HG02571 (cell line): ENCODE data around the gene TAPBP.
"Not testable (repeated sequence)": the region's sequence is repeated elsewhere in the genome, so short reads cannot be mapped to it uniquely, and the experiment has no call there.

Experiments used
- ATAC-seq: cut with Tn5 transposase; IDR thresholded peaks from one replicate; pipeline ENCODE4 v1.9.1; 2021; ENCODE audit warnings: mild to moderate bottlenecking, moderate library complexity; ENCODE audit not compliant: unreplicated experiment

The TAPBP gene

DNA sequence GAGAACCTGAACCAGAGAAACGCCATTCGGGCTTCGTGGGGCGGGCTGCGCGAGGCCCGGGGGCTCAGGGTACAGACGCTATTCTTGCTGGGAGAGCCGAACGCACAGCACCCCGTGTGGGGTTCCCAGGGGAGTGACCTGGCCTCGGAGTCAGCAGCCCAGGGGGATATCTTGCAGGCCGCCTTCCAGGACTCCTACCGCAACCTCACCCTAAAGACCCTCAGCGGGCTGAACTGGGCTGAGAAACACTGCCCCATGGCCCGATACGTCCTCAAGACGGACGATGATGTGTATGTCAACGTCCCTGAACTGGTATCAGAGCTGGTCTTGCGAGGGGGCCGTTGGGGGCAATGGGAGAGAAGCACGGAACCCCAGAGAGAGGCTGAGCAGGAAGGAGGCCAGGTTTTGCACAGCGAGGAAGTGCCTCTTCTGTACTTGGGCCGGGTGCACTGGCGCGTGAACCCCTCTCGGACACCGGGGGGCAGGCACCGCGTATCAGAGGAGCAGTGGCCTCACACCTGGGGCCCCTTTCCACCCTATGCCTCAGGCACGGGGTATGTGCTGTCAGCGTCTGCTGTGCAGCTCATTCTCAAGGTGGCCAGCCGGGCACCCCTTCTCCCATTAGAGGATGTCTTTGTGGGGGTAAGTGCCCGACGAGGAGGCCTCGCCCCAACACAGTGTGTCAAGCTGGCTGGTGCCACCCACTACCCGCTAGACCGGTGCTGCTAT, 36.1 kb downstream of the TAPBP start:
- no peak for ATAC-seq

DNA sequence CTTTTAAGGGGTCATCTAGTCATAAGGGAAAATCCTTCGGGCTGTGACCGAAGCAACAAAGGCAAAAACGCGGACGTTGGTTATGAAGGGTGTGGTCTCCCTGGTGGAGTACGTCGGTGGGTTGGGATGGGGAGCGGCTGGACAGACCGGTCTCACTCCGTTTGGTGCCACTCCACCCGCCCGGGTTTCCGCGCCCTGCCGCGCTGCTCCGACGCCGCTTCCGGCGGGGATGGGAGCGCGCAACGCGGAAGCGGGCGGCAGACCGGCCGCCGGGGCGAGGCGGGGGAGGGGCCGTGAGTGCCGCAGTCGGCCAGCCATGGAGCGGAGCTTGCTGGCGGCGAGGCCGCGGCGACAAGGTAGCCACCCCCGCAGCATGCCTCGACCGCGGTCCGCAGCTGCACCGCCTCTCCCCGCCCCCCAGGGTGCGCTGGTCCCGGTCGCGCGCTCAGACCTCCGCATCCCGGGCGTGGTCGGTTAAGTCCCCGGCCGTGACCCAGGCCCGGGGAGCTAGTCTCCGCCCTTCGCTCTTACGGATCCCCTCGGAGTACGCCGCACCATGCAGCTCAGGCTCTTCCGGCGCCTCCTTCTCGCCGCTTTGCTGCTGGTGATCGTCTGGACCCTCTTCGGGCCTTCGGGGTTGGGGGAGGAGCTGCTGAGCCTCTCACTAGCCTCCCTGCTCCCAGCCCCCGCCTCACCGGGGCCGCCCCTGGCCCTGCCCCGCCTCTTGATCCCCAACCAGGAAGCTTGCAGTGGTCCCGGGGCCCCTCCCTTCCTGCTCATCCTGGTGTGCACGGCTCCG, 36.8 kb downstream of the TAPBP start, which contains the start of gene B3GALT4:
Gene B3GALT4 (plus strand): TSS at position 260 of the 799 bp plus-strand sequence. CDS start 297 bp downstream, at position 557.
- peak; percentile 43 for ATAC-seq

DNA sequence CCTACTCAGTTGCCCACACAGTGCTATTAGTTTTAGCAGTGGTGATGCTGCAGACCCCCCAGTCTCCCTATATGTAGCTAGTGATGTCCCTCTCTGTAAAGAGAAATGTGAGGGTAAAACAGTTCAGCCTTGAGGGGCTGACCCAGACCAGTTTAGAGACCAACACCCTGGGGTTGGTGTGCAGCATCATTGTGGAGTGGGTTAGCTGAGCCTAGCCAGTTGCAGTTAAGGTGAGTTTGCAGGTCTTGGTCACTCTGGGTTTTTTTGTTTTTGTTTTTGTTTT, 37.4 kb downstream of the TAPBP start:
- ATAC-seq: no peak

DNA sequence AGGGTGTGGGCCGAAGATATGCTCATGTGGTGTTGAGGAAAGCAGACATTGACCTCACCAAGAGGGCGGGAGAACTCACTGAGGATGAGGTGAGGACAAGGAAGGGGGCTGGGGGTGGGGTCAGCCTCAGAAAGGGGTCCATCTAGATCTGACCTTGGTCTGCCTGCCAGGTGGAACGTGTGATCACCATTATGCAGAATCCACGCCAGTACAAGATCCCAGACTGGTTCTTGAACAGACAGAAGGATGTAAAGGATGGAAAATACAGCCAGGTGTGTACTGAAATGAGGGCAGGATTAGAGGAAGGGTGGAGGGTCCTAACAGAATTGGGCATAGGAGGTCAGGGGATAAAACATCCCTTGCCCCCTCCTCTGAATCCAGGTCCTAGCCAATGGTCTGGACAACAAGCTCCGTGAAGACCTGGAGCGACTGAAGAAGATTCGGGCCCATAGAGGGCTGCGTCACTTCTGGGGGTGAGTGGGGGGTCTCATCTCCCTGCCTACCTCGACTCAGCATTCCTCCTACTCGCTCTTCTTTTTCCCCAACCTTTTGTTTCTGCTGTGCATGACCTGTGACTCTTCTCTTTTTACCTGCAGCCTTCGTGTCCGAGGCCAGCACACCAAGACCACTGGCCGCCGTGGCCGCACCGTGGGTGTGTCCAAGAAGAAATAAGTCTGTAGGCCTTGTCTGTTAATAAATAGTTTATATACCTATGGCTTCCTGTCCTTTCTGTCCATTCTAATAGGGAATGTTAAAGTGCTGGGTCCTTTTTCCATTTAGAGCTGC, 37.9 kb downstream of the TAPBP start:
- ATAC-seq: not testable (repeated sequence)

- ATAC-seq: no peak
These were observed 39.7 kb downstream of the TAPBP start for GRCh38 chr6:33273924-33274902.

DNA sequence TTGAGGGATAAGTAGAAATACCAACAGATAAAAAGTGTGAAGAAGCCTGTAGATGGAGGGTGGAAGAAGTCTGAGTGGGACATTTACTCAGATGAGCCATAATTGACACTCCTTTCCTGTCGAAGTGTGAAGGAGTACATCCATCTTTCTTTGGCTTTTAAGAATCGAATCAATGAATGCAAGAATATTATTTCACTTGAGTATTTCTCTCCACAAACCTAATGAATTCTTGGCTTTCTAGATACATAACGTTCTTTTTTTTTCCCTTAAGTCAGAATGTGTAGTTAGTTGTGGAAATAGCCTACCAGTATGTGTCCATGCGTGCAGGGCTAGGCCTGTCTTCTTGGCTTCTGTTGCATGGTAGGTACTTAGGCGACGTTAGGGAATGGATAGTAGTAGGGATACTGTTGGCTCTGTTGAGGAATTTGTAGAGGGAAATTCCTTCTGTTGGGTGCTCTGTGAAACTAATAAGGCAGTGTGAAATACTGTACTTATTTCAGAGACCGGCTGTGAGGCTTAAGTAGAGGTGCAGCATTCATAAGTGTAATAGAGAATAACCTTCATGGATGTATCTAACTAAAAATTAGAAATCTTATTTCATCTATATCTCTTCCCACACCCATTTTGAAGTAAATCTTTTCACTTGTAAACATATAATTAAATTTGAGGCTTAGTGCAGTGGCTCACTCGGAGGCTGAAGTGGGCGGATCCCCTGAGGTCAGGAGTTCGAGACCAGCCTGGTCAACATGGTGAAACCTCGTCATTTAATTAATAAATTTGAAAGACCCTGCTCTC, 40.6 kb downstream of the TAPBP start:
- no peak for ATAC-seq

GRCh38 chr6:33272275-33273128, 41.4 kb downstream of the TAPBP start:
- ATAC-seq: peak; percentile 7

DNA sequence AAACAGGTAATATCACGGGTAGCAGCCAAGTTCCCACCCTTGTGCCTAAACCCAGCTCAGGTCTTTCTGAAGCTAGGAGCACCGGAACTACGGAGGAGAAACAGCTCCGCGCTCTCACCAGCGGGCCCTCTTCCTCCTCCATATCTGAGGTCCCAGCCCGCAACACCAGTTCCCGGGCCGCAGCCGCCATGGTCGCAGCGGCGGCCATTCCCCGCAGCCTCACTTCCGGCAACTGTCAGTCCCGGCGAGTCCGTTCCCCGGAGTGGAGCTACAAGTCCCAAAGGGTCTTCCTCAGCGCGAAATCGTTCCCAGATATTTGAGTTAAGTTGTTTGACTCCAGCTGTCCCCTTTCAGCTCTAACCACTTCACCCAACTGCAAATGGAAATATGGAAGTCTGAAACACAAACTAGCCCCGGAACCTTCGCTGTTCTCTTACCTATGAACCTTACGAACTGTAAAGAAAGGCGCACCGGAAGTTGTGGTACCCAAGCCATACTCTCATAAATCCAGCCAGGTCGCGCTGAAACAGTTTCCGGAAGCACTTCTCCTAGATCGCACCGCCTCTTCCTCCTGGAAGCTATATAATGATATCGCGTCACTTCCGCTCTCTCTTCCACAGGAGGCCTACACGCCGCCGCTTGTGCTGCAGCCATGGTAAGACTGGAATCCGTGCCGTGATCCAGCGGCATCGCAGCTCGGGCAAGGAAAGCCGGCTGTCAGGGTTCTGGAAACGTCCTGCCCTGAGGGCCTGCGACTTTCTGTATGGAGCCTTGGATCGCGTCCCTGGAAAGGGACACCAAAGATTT, 42.2 kb downstream of the TAPBP start, which contains the start of the genes RPS18 and VPS52:
Gene RPS18 (plus strand): TSS at position 608 of the 807 bp plus-strand sequence. CDS start 45 bp downstream, at position 653.
Gene VPS52 (minus strand): TSS at position 409 of the 807 bp plus-strand sequence. CDS start 201 bp downstream, at position 208.
- peak; percentile 83 for ATAC-seq

- peak; percentile 5 for ATAC-seq
These were observed 42.8 kb downstream of the TAPBP start for GRCh38 chr6:33271117-33271467.

GRCh38 chr6:33264015-33264414, 49.9 kb downstream of the TAPBP start:
- no peak for ATAC-seq

DNA sequence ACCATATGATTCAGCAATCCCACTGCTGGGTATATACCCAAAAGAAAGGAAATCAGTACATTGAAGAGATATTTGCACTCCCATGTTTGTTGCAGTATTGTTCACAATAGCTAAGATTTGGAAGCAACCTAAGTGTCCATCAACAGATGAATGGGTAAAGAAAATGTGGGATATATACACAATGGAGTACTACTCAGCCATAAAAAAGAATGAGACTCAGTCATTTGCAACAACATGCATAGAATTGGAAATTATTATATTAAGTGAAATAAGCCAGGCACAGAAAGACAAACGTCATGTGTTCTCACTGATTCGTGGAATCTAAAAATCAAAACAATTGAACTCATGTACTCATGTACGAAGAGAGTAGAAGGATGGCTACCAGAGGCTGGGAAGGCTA, 51.4 kb downstream of the TAPBP start:
- ATAC-seq: not testable (repeated sequence)

GRCh38 chr6:33259032-33259431, 54.8 kb downstream of the TAPBP start:
- no peak for ATAC-seq

DNA sequence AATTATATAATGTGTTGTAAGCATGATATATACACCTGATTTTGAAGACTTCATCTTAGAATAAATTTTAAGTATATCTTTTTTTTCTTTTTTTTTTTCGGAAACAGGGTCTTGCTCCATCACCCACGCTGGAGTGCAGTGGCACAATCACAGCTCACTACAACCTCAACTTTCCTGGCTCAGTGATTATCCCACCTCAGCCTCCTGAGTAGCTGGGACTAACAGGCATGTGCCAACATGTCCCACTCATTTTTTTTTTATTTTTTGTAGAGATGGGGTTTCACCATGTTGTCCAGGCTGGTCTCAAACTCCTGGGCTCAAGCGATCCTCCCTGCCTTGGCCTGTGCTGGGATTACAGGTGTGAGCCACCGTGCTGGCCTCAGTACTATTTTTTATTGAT, 59.3 kb downstream of the TAPBP start:
- ATAC-seq: no peak

DNA sequence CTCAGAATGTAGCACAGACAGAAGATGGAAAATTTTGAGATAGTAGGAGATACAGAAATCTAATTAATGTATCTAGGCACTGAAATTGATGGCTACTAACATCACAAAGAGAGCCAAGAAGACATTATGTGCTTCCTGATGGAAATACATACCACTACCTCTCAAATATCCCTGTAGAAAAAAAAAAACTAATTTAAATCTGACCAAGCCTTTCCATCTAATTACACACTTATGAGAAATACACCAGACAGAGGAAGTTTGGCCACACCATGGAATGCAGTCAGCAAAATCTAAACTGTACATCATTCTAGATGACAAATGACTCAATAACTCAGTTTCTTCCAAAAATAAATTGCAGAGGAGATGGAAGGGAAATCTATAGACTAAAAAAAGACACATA, 61.1 kb downstream of the TAPBP start:
- ATAC-seq: no peak

- ATAC-seq: no peak
These were observed 62.4 kb downstream of the TAPBP start for GRCh38 chr6:33251395-33252012.

DNA sequence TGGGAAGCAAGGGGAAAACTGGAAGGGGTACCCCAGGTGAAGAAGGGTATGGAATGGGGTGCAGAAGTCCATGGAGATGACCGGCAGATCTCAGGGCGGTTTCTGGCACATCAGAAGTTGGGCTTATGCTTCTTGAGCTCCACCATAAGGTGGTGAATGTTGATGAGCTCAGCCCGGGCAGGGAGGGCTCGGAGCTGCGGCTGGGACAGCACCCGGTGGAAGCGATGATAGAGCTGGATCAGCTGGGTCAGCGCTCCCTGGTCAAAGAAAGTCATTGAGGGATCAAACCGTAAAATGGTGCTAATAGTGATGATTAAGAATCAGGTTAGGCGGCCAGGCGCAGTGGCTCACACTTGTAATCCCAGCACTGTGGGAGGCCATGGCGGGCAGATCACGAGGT, 63.1 kb downstream of the TAPBP start:
- ATAC-seq: no peak
